SKM-1 (cell line): ENCODE data around the gene EZH2.
A peak's percentile ranks its signal among the peaks of the same experiment; 100 is the strongest.

ENCODE experiments used
- DNase-seq: peaks from one replicate; lab custom pipeline; 2025; ENCODE audit not compliant: unreplicated experiment; lab: John Stamatoyannopoulos, UW

The EZH2 gene

GRCh38 chr7:148884049-148884298, at the start of gene EZH2:
Gene EZH2 (minus strand): TSS chr7:148884291. CDS start chr7:148847298, 36,993 bp downstream.
- no peak for DNase-seq

GRCh38 chr7:148931470-148931869, 47.4 kb upstream of the EZH2 start:
- DNase-seq = no peak

- DNase-seq = no peak
Observed at GRCh38 chr7:148930335-148930734, 46.2 kb upstream of the EZH2 start.

GRCh38 chr7:148929176-148929575, 45.1 kb upstream of the EZH2 start:
- no peak for DNase-seq

- DNase-seq = no peak
Observed at GRCh38 chr7:148927123-148928045, 43.3 kb upstream of the EZH2 start.

- DNase-seq = no peak
Observed at GRCh38 chr7:148925836-148926235, 41.7 kb upstream of the EZH2 start.

- no peak for DNase-seq
Observed at GRCh38 chr7:148924011-148924410, 39.9 kb upstream of the EZH2 start.

GRCh38 chr7:148921806-148922205, 37.7 kb upstream of the EZH2 start:
- no peak for DNase-seq

GRCh38 chr7:148921189-148921588, 37.1 kb upstream of the EZH2 start:
- DNase-seq = no peak

GRCh38 chr7:148919859-148920258, 35.8 kb upstream of the EZH2 start:
- DNase-seq = no peak

- no peak for DNase-seq
Observed at GRCh38 chr7:148918058-148918596, 34.0 kb upstream of the EZH2 start.

GRCh38 chr7:148916186-148916585, 32.1 kb upstream of the EZH2 start:
- no peak for DNase-seq

- DNase-seq = no peak
Observed at GRCh38 chr7:148915211-148915610, 31.1 kb upstream of the EZH2 start.

- peak; percentile 22 for DNase-seq
Observed at GRCh38 chr7:148914208-148914777, 30.2 kb upstream of the EZH2 start.

- no peak for DNase-seq
Observed at GRCh38 chr7:148912758-148913541, 28.9 kb upstream of the EZH2 start.

- no peak for DNase-seq
Observed at GRCh38 chr7:148912151-148912550, 28.1 kb upstream of the EZH2 start.

GRCh38 chr7:148911626-148912025, 27.5 kb upstream of the EZH2 start:
- DNase-seq = no peak

- DNase-seq = no peak
Observed at GRCh38 chr7:148909568-148909967, 25.5 kb upstream of the EZH2 start.

GRCh38 chr7:148906707-148907498, 22.8 kb upstream of the EZH2 start:
- DNase-seq = no peak

GRCh38 chr7:148905093-148905666, 21.1 kb upstream of the EZH2 start:
- no peak for DNase-seq

GRCh38 chr7:148903504-148903903, 19.4 kb upstream of the EZH2 start:
- DNase-seq = no peak
